Sciatic nerve (tissue), 2 donors: ENCODE measurements around the gene EYA3. TPM values are rescaled to one million over a fixed set of nuclear protein-coding genes. Genes with fewer than 3 reads are reported as not detected.

Experiments used
- ATAC-seq: fragments of 200-7000 bp; cut with Tn5 transposase; one replicate; pipeline ENCODE4 v1.9.1; 2020; ENCODE audit warnings: mild to moderate bottlenecking, moderate library complexity
- DNase-seq: peaks from one replicate; pipeline ENCODE4 v3.0.0-alpha.2; 2020; ENCODE audit warnings: low spot score
- intact Hi-C: fragments of 100-400 bp; cut with DNase I; formaldehyde crosslinking; loops from one replicate; pipeline ENCODE4 v1.14.2; 2022
- total RNA-seq: library from RNA; stranded (reverse); fragmentation: NEBNext Ultra II Directional; extraction: Animal tissue kit (Norgen Biotek cat#: 25700); gene quantifications from one replicate; pipeline ENCODE4 v1.2.1, GENCODE V29; 2021
- donor health status: DM: no; HTN: no; CAD: no.
- donor health status: DM: no; HTN: no; CAD: no.

EYA3 gene
- total RNA-seq, 1 donor from 2014 or later: 20.1 TPM

DNA sequence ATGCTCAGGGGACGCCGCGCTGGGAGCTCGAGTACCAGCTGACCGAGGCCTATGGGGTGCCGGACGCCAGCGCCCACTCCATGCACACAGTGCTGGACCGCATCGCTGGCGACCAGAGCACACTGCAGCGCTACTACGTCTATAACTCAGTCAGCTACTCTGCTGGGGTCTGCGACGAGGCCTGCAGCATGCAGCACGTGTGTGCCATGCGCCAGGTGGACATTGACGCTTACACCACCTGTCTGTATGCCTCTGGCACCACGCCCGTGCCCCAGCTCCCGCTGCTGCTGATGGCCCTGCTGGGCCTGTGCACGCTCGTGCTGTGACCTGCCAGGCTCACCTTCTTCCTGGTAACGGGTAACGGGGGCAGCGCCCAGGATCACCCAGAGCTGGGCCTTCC is 129.9 kb downstream of the EYA3 start:
- no peak for ATAC-seq
- intact Hi-C loops: no loop called here
- DNase-seq: no peak

DNA sequence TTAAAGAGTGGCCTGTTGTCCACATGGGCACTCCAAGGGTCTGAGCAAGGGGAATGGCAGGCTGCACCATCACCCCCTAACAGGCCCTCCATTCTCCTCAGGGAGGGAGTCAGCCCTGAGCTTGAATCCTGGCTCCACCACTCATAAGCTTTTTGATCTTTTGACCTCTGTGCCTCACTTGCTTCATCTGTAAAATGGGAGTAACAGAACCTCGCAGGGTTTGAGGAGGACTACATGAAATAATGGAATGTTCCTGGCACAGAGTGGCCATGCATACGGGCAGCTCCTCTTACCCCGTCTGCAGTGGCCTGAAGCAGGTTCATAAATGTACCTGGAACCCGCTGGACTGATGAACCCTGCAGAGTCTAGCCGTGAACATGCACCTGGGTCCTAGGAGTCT is 130.8 kb downstream of the EYA3 start:
- DNase-seq (no peak), ATAC-seq (no peak)
- intact Hi-C loops: no loop called here

DNA sequence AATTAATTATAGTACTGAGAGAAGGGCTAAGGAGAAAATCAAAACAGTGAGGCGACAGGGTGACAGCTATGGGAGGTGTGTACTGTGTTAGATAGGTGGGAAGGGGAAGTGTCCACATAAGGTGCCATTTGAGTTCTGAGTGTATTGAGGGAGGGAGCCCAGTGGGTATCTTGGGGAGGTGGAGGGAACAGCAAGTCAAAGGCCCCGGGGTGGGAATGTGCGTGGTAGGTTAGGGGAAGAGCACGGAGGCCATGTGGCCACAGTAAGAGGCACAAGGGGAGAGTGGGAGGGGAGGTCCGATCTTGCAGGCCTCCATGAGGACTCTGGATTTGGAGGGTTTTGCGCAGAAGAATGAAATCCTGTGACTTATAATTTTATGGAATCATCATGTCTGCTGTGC is 131.6 kb downstream of the EYA3 start:
- ATAC-seq (no peak), DNase-seq (no peak)
- intact Hi-C loops: no loop called here

DNA sequence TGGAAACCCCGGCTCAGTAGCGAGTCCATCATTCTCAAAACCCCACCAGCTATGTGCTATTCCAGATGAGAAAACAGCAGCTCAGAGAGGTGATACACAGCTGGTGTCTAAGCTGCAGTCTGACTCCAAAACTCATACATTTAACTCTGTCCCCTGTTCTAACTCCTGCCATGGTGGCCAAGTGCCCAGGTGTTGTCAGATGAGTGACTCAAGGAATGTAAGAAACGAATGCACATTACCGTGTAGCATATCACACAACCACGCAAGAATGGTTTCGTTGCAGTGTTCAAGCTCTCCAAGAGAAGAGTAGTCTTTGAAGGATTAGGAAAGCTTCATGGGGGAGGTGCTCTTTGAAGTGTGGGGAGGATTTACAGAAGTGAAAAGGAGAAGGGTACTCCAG is 133.3 kb downstream of the EYA3 start:
- ATAC-seq (no peak), DNase-seq (no peak)
- intact Hi-C loops: no loop called here

DNA sequence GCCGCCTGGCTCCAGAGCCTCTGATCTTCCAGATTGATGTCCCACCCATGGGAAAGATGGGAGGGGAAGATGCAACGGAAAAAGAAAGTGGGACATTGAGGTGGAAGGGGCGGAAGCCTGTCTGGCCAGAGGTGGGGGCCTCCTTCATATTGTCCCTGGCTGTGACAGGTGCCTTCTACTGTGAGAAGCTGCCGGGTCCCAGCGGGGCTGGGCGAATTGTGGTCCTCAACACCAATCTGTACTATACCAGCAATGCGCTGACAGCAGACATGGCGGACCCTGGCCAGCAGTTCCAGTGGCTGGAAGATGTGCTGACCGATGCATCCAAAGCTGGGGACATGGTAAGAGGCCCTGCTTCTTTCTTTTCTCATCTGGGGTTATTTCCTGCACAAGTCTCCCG is 134.2 kb downstream of the EYA3 start:
- DNase-seq (no peak), ATAC-seq (no peak)
- intact Hi-C loops: no loop called here

DNA sequence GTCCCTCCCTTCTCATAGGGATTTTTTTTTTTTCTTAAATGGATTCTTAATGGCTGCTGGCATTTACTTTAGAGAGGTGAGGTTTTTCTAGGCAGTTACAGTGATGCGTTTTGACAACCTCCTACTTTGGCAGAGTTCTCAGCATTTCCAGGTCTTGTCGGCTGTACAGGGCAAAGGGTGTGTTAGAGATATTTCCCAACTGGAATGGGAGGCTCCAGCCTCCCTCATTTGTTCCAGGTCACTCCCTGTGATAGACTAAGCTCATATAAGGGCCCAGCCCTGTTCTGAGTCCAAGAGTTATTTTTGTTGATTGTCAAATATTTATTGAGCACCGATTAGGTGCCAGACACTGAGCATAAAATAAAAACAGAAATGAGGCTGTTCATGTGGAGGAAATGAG is 136.3 kb downstream of the EYA3 start:
- intact Hi-C loops: no loop called here
- peak; percentile 78 for ATAC-seq
- DNase-seq: no peak

DNA sequence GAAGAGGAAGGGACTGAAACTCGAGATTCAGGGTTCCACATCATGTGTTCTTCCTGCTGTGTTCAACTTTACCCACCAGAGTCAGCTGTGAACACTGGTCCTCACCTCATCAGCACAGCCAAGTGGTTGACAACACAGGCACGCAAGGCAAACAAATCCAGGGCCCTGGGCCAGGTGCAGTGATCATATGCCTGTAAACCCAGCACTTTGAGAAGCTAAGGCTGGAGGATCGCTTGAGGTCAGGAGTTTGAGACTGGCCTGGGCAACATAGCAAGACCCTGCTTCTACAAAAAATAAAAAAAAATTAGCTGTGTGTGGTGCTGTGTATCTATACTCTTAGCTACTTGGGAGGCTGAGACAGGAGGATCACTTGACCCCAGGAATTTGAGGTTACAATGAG is 137.0 kb downstream of the EYA3 start:
- DNase-seq (no peak), ATAC-seq (no peak)
- intact Hi-C loops: no loop called here

DNA sequence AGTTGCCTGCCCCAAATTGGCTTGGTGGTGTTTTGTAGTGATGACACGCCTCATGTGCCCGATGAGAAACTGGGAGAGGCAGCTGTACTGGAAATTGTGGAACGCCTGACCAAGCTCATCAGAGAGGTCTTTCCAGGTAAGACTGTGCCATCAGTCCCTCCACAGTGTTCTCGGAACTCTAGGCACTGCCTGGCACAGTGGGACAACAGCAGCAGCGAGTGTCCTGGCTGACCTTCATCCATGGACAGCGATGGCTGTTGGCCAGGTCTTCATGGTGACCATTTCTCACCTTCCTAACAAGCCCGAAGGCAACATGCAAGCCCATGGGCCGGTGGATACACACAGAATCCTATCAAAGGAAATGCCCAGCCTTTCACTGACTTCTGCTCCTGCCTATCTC is 139.4 kb downstream of the EYA3 start:
- ATAC-seq (no peak), DNase-seq (no peak)
- intact Hi-C loops: no loop called here

DNA sequence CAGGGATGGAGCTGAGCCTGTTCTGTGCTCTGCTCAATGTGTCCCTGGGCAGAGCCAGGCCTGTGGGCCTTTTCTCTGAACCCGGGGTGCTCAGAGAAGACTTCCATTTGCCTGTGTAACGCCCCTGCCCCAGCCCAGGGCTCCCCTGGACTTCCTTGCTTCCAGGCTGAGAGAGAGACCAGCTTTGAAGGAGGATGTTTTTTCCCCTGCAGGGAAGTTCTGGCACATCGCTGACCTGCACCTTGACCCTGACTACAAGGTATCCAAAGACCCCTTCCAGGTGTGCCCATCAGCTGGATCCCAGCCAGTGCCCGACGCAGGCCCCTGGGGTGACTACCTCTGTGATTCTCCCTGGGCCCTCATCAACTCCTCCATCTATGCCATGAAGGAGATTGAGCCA is 143.4 kb downstream of the EYA3 start:
- DNase-seq (no peak), ATAC-seq (no peak)
- intact Hi-C loops: no loop called here

DNA sequence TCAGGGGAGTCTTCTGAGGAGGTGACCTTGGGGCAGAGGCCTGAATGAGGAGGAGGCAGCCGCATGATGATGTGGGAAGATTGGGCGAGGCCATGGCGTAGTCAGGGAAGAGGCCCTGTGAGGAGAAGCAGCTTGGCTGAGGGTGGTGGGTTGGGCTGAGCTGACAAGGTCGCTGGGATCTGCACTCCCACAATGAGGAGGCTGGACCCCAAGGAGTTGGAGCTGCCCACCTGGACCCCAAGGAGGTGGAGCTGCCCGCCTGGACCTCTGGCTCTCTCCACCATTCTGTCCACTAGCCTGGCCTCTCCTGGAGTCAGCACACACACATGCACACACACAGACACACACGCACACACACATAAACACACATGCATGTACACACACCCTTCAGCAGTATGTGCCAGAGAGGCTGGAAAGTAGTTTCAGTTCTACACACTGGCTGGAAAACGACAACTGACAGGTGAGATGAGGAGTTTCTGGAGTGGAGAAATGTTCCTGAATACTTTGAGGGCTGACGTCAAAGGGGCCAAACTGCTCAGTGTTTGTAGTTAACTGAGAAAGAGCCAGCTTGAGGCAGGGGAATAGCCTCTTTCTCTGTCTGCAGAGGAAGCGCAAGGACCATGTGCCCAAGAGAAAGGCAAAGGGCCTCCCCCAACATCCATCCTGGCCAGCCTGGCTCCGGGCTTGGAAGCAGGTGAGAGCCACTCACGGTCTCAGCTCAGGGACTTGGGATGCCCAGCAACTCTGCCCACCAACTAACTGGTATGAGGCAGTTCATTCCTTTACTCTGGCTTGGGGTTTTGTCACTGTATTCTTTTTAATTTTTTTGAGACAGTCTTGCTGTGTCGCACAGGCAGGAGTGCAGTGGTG is 146.5 kb downstream of the EYA3 start:
- ATAC-seq: no peak
- DNase-seq: no peak
- intact Hi-C loops: no loop called here

DNA sequence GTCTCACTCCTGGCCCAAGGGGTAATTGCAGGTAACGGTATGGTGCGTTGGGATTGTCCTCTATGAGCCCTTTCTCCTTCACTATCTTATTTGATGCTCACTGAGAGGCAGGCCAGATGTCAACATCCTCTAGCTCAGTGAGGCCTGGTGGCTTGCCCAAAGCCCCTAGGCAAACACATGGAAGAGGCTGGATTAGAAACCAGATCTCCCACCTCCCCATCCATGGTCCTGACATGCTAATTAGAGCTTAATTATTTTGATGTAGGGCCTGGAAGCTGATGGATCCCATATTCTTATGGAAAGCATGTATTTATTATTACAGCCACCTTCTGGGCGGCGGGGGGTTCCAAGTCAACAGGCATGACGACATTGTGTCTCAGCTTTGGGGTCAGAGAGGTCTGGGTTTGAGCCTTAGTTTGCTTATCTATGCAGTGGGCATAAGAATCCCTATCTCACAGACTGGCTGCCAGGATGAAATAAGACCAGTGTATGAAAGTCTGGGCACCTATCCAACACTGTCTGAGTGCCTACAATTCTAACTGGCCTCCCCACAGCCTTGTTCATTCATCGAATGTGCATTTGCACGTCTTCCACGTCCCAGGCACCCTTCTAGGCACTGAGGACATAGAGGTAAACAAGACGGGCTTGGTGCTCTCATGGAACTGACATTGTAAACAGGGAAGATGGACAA is 147.4 kb downstream of the EYA3 start:
- no peak for DNase-seq
- no peak for ATAC-seq
- intact Hi-C loops: no loop called here

DNA sequence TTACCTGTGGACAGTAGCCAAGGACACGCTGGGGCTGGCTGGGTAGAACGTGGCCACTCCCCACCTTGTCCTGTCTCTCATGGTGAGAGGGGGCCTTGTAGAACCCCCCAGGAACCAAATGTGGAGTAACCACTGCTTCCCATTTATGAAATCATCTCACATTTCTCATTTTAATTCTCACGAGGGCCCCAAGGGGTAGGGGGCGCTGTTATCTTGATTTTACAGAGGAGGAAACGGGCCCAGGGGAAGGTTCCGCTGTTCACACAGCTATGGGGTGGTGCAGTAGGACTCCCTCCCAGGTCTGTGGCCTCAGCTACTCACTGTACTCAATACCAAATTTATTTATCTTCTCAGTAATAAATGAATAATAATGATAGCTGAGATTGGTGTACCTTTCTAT is 148.1 kb downstream of the EYA3 start:
- ATAC-seq (peak; percentile 48), DNase-seq (no peak)
- intact Hi-C loops: no loop called here

DNA sequence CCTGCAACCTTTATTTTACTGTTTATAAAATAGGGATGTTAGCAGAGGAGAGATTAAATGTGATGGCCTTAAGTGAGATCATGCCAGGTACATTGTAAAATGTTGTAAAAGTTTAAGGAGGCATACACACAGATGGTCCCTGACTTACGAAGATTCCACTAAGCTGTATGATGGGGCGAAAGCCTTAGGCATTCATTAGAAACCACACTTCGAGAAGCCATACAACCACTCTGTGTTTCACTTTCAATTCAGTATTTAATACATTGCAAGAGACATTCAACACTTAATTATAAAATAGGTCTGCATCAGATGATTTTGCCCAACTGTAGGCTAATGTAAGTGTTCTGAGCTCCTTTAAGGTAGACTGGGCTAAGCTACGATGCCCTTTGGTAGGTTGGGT is 149.9 kb downstream of the EYA3 start:
- ATAC-seq (no peak), DNase-seq (no peak)
- intact Hi-C loops: no loop called here

DNA sequence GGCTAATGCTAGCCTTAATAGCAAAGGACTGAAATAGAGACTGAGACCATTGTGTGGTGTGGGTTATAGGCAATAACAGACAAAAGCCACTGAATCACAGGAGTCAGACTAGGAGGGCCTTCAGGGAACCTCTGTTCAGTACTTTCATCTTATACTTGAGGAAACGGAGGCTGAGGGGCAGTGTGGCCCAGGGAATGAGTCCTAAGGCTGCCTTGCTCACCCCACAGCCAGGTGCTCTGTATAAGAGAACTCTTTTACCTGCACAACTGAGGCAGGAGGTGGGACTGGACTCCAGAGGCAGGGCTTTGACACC is 150.9 kb downstream of the EYA3 start:
- intact Hi-C loops: no loop called here
- DNase-seq (no peak), ATAC-seq (no peak)

DNA sequence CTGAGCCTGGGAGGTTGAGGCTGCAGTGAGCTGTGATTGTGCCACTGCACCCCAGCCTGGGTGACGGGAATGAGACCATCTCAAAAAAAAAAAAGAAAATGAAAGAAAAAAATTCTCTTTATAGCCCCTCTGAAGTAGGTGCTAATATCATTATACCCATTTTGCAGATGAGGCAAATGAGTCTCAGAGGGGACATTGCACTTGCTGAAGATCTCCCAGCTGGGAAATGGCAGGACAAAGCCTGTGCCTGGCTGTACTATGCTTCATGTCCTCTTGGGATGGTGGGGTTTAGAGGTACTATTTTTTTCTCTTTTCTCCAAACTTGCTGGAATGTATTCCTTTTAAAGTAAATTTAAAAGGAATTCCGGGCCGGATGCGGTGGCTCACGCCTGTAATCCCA is 152.0 kb downstream of the EYA3 start:
- DNase-seq (no peak), ATAC-seq (no peak)
- intact Hi-C loops: no loop called here

DNA sequence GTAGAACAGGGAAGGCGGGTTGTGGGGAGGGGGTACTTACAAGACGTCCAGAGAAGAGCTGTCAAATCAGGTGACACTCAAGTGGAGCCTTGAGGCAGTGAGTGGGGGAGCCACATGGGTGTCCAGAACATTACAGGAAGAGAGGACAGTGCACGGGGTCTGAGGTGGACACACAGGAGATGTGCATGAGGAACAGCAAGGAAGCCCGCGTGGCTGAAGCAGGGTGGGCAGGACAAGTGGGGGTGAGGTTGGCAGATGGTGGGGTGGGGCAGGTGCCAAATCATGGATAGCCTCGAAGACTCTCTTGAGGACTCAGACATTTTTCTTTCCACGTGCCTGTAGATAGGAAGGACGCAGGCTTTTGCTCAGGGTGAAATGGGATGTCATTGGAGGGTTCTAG is 152.7 kb downstream of the EYA3 start:
- intact Hi-C loops: no loop called here
- ATAC-seq (no peak), DNase-seq (no peak)

DNA sequence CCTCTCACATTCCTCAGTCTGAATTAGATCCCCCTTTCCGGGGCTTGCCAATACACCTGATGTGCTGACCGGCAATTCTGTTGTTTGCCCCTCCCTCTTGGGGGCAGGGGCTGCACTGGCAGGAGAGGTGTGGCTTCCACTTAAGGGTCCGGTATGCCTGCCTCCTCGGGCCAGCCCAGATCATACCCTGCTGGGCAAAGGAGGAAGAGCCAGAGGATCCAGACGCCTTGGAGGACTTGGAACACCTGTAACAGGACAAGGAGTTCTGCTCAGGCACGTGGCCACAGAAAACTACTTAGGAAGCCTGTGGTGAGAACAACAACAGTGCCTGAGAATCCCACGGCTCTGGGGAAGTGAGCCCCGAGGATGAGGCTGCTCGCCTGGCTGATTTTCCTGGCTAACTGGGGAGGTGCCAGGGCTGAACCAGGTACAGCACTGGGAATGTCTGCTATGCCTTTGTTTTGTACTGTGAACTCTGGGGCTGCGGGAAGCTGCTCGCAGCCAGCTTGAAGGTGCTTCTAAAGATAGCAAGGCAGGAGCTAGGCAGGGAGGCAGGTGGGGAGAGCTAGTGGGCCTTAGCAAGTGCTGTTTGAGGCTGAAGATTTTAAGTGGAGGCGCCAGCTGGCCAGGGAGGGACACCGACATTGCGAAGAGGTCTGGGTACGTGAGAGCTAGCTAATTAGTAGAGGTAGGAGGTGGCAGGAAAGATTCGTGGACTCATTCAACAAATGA is 153.4 kb downstream of the EYA3 start, which contains the start of gene SMPDL3B:
Gene SMPDL3B (plus strand): TSS at position 183 of the 732 bp plus-strand sequence. CDS start 184 bp downstream, at position 367.
- intact Hi-C loops: no loop called here
- no peak for DNase-seq
- ATAC-seq: no peak

DNA sequence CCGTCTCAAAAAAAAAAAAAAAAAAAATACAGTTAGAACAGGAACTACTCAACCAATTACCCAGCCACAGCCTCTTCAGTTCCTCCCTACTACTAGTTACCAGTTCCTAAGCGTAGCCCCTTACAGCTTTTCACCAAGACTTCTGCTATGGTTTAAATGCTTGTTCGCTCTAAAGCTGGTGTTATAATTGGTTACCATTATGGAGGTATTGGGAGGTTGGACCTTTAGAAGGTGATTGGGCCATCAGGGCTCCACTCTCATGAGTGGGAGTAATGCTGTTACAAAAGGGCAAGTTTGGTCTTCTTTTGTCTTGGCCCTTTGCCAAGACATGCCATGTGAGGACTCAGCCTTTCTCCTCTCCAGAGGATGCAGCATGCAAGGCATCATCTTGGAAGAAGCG is 156.7 kb downstream of the EYA3 start:
- intact Hi-C loops: no loop called here
- no peak for ATAC-seq
- DNase-seq: no peak

DNA sequence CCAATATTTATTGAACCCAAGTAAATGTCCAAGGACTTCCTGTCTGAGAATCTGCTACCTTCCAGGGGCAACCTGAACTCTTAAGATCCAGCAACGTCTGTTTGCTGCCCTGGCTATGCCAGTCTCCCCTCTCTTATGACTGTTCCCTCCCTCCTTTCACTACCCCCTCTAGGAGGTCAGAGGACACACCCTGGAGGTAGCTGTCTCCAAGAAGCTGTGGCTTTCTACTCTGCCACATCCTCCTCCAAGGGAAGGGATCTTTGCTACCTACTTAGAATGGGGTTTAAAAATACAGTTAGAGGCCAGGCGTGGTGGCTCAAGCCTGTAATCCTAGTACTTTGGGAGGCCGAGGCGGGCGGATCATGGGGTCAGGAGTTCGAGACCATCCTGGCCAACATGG is 157.2 kb downstream of the EYA3 start:
- intact Hi-C loops: no loop called here
- ATAC-seq: no peak
- DNase-seq: no peak
